Liver (tissue), 9 donors: ENCODE results near the gene SPTAN1. TPM values are rescaled to one million over a fixed set of nuclear protein-coding genes. Genes with fewer than 3 reads are reported as not detected.

ENCODE experiments used
- DNase-seq: peaks from one replicate; pipeline ENCODE4 v3.0.0-alpha.2; 2017; ENCODE audit warnings: low spot score
- H3K27ac ChIP-seq, 2 donors: one replicate each; pipeline ENCODE4 v1.7.0; 2013; ENCODE audit warnings: inconsistent platforms in 2 of 2, low read length in 2 of 2, control low read depth in 1 of 2, low read depth in 1 of 2, mild to moderate bottlenecking in 1 of 2
- H3K27me3 ChIP-seq, 4 donors: one replicate each; pipeline versions ENCODE4 v1.6.1 to v1.7.0; 2013; ENCODE audit warnings: low read length in 3 of 4, inconsistent platforms in 1 of 4, mild to moderate bottlenecking in 1 of 4, moderate library complexity in 1 of 4; ENCODE audit not compliant: control insufficient read depth in 4 of 4, insufficient read depth in 4 of 4
- H3K36me3 ChIP-seq, 4 donors: one replicate each; pipeline versions ENCODE4 v1.6.1 to v1.7.0; 2013; ENCODE audit warnings: low read length in 3 of 4, mild to moderate bottlenecking in 3 of 4, low read depth in 1 of 4, moderate library complexity in 1 of 4; ENCODE audit not compliant: control insufficient read depth in 4 of 4, insufficient read depth in 3 of 4
- H3K4me1 ChIP-seq, 4 donors: one replicate each; pipeline versions ENCODE4 v1.6.1 to v1.7.0; 2013; ENCODE audit warnings: low read length in 3 of 4, mild to moderate bottlenecking in 3 of 4, moderate library complexity in 1 of 4; ENCODE audit not compliant: control insufficient read depth in 4 of 4, insufficient read depth in 4 of 4
- H3K4me3 ChIP-seq, 3 donors: one replicate each; pipeline versions ENCODE4 v1.6.1 to v1.7.0; 2013; ENCODE audit warnings: low read length in 3 of 3, control low read depth in 1 of 3, low read depth in 1 of 3, mild to moderate bottlenecking in 1 of 3
- H3K9ac ChIP-seq, 2 donors: one replicate each; pipeline ENCODE4 v1.7.0; 2013; ENCODE audit warnings: low read length in 2 of 2, mild to moderate bottlenecking in 2 of 2, moderate library complexity in 2 of 2, control low read depth in 1 of 2, low read depth in 1 of 2
- H3K9me3 ChIP-seq, 4 donors: one replicate each; pipeline versions ENCODE4 v1.6.1 to v1.7.0; 2013; ENCODE audit warnings: low read length in 3 of 4; ENCODE audit not compliant: control insufficient read depth in 4 of 4
- EGR1 ChIP-seq, 2 donors: IDR thresholded peaks; 2 replicates each; pipeline ENCODE4 v1.6.1; 2016 to 2018; ENCODE audit warnings: antibody characterized with exemption in 2 of 2, low read depth in 2 of 2
- FOXA1 ChIP-seq: IDR thresholded peaks from 2 replicates; pipeline ENCODE4 v1.6.1; 2016; ENCODE audit warnings: antibody characterized with exemption
- FOXA2 ChIP-seq: IDR thresholded peaks from 2 replicates; pipeline ENCODE4 v1.6.1; 2016; ENCODE audit warnings: antibody characterized with exemption
- GABPA ChIP-seq, 2 donors: IDR thresholded peaks in 1 of 2; conservative IDR thresholded peaks in 1 of 2; 2 replicates each; pipeline ENCODE4 v1.6.1; 2016; ENCODE audit warnings: antibody characterized with exemption in 2 of 2, mild to moderate bottlenecking in 1 of 2, moderate library complexity in 1 of 2
- HNF4A ChIP-seq, 2 donors: conservative IDR thresholded peaks; 2 replicates each; pipeline ENCODE4 v1.6.1; 2016; ENCODE audit warnings: antibody characterized with exemption in 2 of 2, mild to moderate bottlenecking in 2 of 2
- JUND ChIP-seq, 2 donors: IDR thresholded peaks; 2 replicates each; pipeline ENCODE4 v1.6.1; 2016; ENCODE audit warnings: antibody characterized with exemption in 2 of 2
- NR2F2 ChIP-seq: IDR thresholded peaks from 2 replicates; pipeline ENCODE4 v1.6.1; 2016; ENCODE audit warnings: antibody characterized with exemption
- RAD21 ChIP-seq, 2 donors: IDR thresholded peaks; 2 replicates each; pipeline ENCODE4 v1.6.1; 2016; ENCODE audit warnings: antibody characterized with exemption in 2 of 2, mild to moderate bottlenecking in 2 of 2
- RXRA ChIP-seq, 2 donors: IDR thresholded peaks; 2 replicates each; pipeline ENCODE4 v1.6.1; 2017 to 2018; ENCODE audit warnings: antibody characterized with exemption in 2 of 2, mild to moderate bottlenecking in 1 of 2
- SP1 ChIP-seq: IDR thresholded peaks from 2 replicates; pipeline ENCODE4 v1.6.1; 2018; ENCODE audit warnings: antibody characterized with exemption, mild to moderate bottlenecking
- TAF1 ChIP-seq: conservative IDR thresholded peaks from 2 replicates; pipeline ENCODE4 v1.6.1; 2016; ENCODE audit warnings: antibody characterized with exemption, mild to moderate bottlenecking
- YY1 ChIP-seq: IDR thresholded peaks from 2 replicates; pipeline ENCODE4 v1.6.1; 2016; ENCODE audit warnings: antibody characterized with exemption, mild to moderate bottlenecking
- WGBS: extraction: QIAGEN DNeasy Blood & Tissue Kit; methylation state at CpG from one replicate; pipeline ENCODE4 v1.1.7; 2013; 5-methylcytosine and 5-hydroxymethylcytosine counted together
- polyA plus RNA-seq, 2 donors: library from polyadenylated mRNA; stranded (reverse) in 1 of 2; unstranded in 1 of 2; fragments of 200-250 nt in 1 of 2; fragments of >200 nt in 1 of 2; fragmentation: Nextera tagmentation in 1 of 2; extraction: Ambion mirVana in 1 of 2; gene quantifications; one replicate each; pipeline versions ENCODE4 v1.2.1 to v1.2.3, GENCODE V29; 2013 to 2015
- total RNA-seq, 2 donors: library from RNA; depleted of rRNA; stranded (reverse); fragments of >200 nt; gene quantifications; one replicate each; pipeline ENCODE4 v1.2.3, GENCODE V29; 2014
- TF ChIP-seq, protein P1 (sequence below): fragments of 150-350 bp; IDR thresholded peaks from 2 replicates; pipeline ENCODE4 v1.5.1; 2017; ENCODE audit warnings: improper control_type of control experiment, low read depth, low read length; ENCODE audit not compliant: missing input control
- TF ChIP-seq, protein P2 (sequence below): IDR thresholded peaks from 2 replicates; pipeline ENCODE4 v1.6.1; 2016; ENCODE audit warnings: antibody characterized with exemption, mild to moderate bottlenecking
- TF ChIP-seq, protein P3 (sequence below): IDR thresholded peaks from 2 replicates; pipeline ENCODE4 v1.6.1; 2016; ENCODE audit warnings: antibody characterized with exemption
- donor health status: healthy.
- donor health status: healthy.
- donor health status: healthy.
- donor health status: healthy.
- donor health status: healthy.

Gene SPTAN1
- total and polyA plus RNA-seq, 4 donors, result 31.3 to 86.5 (median 60.4) TPM

DNA sequence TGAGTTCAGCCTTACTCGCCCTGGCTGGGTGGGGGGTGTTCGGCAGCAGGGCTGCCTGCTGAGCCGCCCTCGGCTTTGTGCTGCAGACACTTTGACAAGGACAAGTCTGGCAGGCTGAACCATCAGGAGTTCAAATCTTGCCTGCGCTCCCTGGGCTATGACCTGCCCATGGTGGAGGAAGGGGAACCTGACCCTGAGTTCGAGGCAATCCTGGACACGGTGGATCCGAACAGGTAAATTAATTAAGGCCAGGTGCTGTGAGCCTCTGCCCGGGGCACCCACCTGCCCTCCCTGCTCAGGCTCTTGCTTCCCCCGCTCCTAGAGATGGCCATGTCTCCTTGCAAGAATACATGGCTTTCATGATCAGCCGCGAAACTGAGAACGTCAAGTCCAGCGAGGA is 80.1 kb downstream of the SPTAN1 start:
- no peak for DNase-seq
- 96% methylated on average over 14 of the region's 14 CpGs for WGBS
- TF ChIP-seq TAF1, result no peak
- no peak for TF ChIP-seq HNF4A (conservative IDR thresholded peaks at IDR 0.05)
- no peak for TF ChIP-seq SP1
- no peak for TF ChIP-seq JUND (IDR thresholded peaks at IDR 0.05)
- TF ChIP-seq, protein P1, sequence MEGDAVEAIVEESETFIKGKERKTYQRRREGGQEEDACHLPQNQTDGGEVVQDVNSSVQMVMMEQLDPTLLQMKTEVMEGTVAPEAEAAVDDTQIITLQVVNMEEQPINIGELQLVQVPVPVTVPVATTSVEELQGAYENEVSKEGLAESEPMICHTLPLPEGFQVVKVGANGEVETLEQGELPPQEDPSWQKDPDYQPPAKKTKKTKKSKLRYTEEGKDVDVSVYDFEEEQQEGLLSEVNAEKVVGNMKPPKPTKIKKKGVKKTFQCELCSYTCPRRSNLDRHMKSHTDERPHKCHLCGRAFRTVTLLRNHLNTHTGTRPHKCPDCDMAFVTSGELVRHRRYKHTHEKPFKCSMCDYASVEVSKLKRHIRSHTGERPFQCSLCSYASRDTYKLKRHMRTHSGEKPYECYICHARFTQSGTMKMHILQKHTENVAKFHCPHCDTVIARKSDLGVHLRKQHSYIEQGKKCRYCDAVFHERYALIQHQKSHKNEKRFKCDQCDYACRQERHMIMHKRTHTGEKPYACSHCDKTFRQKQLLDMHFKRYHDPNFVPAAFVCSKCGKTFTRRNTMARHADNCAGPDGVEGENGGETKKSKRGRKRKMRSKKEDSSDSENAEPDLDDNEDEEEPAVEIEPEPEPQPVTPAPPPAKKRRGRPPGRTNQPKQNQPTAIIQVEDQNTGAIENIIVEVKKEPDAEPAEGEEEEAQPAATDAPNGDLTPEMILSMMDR, result no peak
- no peak for TF ChIP-seq RAD21 (IDR thresholded peaks at IDR 0.05)
- TF ChIP-seq EGR1 (IDR thresholded peaks at IDR 0.05; ENCODE audit: low read depth in 2 of 2), result no peak
- TF ChIP-seq FOXA2, result no peak
- peaks cover 14 to 32% (median 27%) of the 10 kb centered on the region in 4 donors for H3K36me3 ChIP-seq
- no peaks in the 10 kb centered on the region for H3K9me3 ChIP-seq
- peaks cover 14 to 43% (median 28%) of the 10 kb centered on the region in 4 donors for H3K4me1 ChIP-seq
- H3K4me3 ChIP-seq, result no peak overlapping the region
- H3K27me3 ChIP-seq, result no peaks in the 10 kb centered on the region
- no peak overlapping the region for H3K9ac ChIP-seq
- H3K27ac ChIP-seq, result no peak overlapping the region

DNA sequence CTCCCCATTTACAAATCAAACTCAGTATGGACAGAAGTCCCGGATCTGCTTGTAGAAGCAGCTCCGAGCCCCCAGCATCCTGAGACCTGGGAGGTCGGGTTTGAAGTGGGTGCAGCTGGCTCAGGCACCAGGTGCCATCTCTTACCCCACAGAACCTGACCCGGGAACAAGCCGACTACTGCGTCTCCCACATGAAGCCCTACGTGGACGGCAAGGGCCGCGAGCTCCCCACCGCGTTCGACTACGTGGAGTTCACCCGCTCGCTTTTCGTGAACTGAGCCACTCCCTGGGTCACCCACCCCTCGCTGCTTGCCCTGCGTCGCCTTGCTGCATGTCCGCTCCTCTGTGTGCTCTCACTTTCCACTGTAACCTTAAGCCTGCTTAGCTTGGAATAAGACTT is 80.7 kb downstream of the SPTAN1 start:
- Histone ChIP-seq H3K27ac (no peak overlapping the region), H3K9me3 (no peaks in the 10 kb centered on the region)
- DNase-seq, result no peak

More for the DNA sequence above, 80.7 kb downstream of the SPTAN1 start:
- no peak overlapping the region for H3K9ac ChIP-seq
- no peaks in the 10 kb centered on the region for H3K27me3 ChIP-seq
- TF ChIP-seq NR2F2 (no peak), TAF1 (no peak), RXRA (IDR thresholded peaks at IDR 0.05) (no peak), GABPA (IDR thresholded peaks at IDR 0.05 in 1 of 2, conservative IDR thresholded peaks at IDR 0.05 in 1 of 2) (no peak), JUND (IDR thresholded peaks at IDR 0.05) (no peak), YY1 (no peak), FOXA1 (no peak), FOXA2 (no peak)
- TF ChIP-seq, protein P1, result no peak
- TF ChIP-seq, protein P2, sequence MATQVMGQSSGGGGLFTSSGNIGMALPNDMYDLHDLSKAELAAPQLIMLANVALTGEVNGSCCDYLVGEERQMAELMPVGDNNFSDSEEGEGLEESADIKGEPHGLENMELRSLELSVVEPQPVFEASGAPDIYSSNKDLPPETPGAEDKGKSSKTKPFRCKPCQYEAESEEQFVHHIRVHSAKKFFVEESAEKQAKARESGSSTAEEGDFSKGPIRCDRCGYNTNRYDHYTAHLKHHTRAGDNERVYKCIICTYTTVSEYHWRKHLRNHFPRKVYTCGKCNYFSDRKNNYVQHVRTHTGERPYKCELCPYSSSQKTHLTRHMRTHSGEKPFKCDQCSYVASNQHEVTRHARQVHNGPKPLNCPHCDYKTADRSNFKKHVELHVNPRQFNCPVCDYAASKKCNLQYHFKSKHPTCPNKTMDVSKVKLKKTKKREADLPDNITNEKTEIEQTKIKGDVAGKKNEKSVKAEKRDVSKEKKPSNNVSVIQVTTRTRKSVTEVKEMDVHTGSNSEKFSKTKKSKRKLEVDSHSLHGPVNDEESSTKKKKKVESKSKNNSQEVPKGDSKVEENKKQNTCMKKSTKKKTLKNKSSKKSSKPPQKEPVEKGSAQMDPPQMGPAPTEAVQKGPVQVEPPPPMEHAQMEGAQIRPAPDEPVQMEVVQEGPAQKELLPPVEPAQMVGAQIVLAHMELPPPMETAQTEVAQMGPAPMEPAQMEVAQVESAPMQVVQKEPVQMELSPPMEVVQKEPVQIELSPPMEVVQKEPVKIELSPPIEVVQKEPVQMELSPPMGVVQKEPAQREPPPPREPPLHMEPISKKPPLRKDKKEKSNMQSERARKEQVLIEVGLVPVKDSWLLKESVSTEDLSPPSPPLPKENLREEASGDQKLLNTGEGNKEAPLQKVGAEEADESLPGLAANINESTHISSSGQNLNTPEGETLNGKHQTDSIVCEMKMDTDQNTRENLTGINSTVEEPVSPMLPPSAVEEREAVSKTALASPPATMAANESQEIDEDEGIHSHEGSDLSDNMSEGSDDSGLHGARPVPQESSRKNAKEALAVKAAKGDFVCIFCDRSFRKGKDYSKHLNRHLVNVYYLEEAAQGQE, result no peak
- TF ChIP-seq, protein P3, sequence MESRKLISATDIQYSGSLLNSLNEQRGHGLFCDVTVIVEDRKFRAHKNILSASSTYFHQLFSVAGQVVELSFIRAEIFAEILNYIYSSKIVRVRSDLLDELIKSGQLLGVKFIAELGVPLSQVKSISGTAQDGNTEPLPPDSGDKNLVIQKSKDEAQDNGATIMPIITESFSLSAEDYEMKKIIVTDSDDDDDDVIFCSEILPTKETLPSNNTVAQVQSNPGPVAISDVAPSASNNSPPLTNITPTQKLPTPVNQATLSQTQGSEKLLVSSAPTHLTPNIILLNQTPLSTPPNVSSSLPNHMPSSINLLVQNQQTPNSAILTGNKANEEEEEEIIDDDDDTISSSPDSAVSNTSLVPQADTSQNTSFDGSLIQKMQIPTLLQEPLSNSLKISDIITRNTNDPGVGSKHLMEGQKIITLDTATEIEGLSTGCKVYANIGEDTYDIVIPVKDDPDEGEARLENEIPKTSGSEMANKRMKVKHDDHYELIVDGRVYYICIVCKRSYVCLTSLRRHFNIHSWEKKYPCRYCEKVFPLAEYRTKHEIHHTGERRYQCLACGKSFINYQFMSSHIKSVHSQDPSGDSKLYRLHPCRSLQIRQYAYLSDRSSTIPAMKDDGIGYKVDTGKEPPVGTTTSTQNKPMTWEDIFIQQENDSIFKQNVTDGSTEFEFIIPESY, result no peak
- peaks cover 14 to 32% (median 25%) of the 10 kb centered on the region in 4 donors for H3K36me3 ChIP-seq
- WGBS, result 96% methylated on average over 21 of the region's 21 CpGs
- peaks cover 14 to 41% (median 26%) of the 10 kb centered on the region in 4 donors for H3K4me1 ChIP-seq
- H3K4me3 ChIP-seq, result no peak overlapping the region
